ENCODE data around the gene MICAL3.
"Not testable (repeated sequence)": the region's sequence is repeated elsewhere in the genome, so short reads cannot be mapped to it uniquely, and the experiment has no call there.

The MICAL3 gene

DNA sequence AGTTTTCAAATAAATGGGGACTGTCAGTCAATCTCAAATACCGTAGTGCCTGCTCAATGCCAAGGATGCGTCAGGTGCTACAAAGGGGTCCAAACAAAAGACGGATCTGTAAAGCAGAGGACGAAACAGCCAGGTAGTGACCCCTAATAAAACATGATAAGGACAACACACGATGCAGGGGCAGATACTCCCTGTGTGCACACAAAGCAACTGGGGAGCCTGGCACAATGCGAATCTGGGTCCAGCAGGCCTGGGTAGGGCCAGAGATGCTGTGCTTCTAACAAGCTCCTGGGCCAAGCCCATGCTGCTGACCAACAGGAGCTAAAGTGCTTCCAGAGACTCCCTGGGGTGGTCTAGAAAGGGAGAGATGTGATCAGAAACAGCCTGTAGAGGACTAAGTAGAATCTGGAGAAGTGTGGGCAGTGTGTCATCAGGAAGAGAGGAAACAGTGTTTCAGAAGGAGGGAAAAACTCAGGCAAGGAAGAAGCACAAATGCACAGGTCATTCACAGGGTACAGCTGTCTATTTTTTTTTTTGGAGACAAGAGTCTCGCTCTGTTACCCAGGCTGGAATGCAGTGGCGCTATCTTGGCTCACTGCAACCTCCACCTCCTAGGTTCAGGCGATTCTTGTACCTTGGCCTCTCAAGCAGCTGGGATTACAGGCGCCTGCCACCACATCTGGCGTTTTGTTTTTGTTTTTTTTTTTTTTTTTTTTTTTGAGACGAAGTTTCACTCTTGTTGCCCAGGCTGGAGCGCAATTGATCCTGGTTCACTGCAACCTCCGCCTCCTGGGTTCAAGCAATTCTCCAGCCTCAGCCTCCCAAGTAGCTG is 74.5 kb downstream of the MICAL3 start:
- intact Hi-C loops (cut with DNase I) = loop anchor here (10.0 kb wide), 1 partner anchor 65 kb away; no protein-coding TSS in a partner anchor
- no peak for DNase-seq

DNA sequence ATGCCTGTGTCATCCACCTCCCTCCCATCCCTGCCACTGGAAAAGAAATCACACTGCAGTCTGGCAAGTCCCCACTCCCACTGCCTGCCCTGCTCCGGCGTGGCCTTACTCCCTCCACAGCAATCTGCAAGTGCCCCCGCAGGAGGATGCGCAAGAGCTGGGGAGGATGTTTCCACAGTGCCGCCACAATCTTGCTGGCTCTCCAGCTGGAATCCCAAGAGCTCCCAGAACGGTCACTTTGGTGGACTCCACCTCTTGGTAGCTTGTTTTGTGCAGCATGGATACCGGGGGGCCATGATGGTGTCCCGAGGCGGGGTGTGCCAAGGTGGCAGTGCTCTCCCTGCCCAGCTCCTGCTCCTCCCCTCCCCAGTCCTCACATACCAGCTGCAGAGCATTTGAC is 76.3 kb downstream of the MICAL3 start:
- DNase-seq = no peak
- intact Hi-C loops (cut with DNase I) = loop anchor here (10.0 kb wide), 1 partner anchor 63 kb away; no protein-coding TSS in a partner anchor

DNA sequence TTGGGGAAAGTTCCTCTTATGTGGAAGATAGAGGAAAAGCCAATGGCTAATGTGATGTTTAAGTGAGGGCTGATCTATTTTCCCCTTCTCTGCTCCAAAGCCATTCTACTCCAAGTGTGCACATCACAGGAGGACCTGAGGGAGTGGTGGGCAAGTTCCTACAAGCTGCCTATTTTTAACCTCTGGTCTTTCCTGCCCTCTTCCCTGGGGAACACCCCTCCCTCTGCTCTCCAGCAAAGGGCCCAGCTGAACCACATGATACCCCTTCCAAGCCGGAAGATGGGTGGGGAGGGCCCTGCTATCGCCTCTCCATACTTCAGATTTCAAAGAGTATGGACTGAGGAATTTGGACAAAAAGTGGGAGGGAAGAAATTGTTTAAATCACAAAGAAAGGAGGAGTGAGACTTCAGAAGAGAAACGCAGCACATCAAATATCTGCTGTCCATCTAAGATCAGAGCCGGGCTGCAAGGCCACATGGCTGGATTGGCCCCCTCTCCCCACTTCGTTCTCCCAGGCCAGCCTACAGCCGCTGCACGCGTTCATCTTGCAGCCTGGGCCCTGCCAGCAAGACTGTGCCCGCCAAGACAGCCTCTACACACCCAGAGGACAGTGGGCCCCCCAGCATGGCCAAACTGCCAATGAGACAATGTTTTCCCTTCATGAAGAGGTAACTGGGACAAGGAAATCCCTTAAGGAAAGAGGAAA is 77.5 kb downstream of the MICAL3 start:
- DNase-seq = no peak

DNA sequence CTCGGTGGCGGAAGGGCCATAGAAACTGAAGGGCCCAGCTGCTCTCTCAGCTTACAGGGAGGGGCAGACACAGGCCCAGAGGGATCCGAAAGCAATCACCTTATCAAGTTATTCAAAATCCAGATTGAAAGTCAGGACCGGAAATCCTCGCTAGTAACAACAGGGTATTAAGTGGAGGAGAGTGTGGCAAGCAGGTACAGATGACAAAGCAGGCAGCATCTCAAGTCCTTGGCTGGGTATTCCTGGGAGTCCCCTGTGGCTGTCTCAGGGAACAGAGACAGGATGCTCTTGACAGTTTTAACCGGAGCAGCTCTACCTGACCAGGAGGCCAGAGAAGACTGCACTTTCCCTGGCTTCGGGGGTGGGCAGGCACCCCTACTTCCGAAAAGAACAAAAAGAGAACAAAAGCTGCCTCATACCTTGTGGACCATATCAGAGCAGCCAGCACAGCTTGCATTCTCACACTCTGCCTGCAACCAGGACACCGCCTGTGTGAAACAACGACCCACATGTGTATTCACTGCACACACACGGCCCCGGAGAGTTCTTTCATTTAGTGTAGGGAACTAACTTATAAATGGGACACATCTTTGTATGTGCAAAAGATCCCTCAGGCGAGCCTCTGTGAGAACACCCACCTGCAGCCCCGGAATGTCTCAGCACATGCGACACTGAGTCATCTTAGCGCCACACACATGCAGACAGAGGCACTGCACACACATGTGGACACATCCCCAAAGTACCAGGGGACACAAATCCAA is 78.3 kb downstream of the MICAL3 start:
- peak in 22 of 42 donors; percentile 35 to 74 (median 47) for DNase-seq
- intact Hi-C loops (cut with DNase I) = loop anchor here (10.0 kb wide), 1 partner anchor 61 kb away; no protein-coding TSS in a partner anchor

More for the DNA sequence above, 77.5 kb downstream of the MICAL3 start:
- intact Hi-C loops (cut with DNase I) = loop anchor here (10.0 kb wide), 1 partner anchor 62 kb away; no protein-coding TSS in a partner anchor

DNA sequence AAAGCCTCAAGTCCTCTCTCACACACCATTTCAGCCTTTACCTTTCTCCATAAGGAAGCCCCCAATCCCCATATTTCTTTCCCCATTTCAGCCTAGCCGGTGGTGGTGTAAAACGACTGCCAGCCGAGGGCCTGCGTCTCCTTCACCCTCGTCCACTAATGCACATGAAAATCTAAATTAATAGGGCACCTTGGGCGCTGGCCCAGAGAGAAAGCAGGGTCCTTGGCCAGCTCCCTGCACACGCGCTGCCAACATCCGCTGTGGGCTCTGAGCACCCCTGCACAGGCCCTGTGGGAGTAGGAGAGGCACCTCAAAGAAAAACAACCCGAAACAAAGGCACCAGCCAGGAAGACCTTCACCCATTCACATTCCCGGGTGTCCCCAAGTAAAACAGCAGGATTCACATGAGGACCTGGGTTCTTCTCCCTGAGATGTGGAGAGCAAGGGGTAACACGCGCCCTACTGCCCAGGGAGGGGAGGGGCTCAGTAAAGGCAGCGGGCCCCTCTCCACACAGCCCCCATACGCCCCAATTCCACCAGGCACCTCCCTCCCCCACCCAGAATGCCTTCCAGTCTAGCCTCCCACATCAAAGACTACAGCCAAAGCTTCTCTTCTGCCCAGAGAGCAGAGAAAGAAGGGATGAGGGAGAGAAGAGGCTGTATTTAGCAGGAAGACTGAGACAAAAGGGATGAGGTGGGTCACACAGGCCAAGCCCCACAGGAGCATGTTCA is 79.0 kb downstream of the MICAL3 start:
- intact Hi-C loops (cut with DNase I) = loop anchor here (10.0 kb wide), 1 partner anchor 61 kb away; no protein-coding TSS in a partner anchor
- no peak for DNase-seq

DNA sequence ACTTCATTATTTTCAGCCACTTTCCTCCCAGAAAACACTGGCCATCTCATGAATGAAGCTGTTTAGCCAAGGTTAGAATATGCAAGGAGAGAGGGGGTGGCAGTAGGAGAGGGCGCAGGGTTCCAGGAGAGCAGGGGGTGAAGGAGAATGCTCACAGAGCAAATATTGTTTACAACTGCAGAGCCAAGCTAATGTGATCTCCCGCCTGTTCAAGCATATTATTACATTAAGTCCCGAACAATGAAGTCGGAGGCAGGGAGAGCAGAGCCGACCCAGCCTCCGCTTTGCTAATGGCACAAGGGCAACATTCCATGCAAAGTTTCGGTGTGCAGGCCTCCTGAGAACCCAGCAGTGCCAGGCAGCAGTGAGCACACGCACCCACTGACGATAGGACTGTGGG is 80.1 kb downstream of the MICAL3 start:
- no peak for DNase-seq
- intact Hi-C loops (cut with DNase I) = loop anchor here (10.0 kb wide), 1 partner anchor 59 kb away; no protein-coding TSS in a partner anchor

DNA sequence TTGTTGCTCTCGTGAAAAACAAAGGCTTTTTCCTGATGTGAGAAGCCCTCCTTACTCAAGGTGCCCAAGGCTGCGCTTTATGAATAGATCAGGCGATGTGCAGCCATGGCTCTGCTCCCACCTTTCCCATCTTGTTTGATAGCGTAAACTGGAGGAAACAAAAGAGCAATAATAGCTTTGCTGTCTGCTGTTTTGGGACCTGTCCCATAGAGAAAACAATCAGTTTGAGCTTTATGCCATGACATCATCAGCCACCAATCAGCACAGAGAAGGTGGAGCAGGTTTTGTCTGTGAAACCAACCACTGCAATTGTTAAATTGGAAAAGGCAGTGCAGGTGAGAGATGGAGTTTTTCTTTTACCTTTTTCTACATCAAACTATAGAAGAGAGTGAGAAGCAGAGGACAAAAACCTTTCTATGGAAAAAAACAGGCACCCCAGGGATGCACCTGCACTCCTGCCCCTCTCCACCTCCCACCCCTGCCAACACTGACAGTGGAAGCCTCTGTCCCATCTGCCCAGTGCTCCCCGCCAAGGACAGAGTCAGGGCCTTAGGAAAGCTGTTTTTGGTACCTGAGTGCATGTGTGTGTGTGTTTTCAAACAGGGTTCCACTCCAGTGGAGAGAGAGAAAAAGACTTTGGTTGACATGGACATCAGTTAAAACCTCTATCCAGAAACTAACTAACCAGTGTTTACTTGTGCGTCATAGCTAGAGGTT is 80.7 kb downstream of the MICAL3 start:
- intact Hi-C loops (cut with DNase I) = loop anchor here (10.0 kb wide), 1 partner anchor 59 kb away; no protein-coding TSS in a partner anchor
- no peak for DNase-seq

DNA sequence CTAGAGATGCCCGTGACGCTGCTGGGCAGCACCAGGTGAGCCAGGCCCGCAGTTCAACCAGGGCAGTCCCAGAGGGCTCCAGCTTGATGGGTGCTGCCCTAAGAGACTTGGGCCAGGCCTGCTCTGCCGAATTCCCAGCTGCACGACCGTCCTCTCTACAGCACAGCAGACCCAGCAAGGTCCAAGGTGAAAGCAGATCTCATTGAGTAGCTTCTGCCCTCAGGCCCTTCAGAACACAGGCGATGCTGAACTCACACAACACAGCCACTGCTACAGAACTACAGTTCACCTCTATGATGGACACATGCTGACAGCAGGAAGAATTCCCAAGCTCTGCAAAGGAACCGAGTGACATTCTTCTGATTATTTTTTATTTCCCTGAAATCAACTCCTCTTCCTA is 81.6 kb downstream of the MICAL3 start:
- intact Hi-C loops (cut with DNase I) = loop anchor here (10.0 kb wide), 1 partner anchor 58 kb away; no protein-coding TSS in a partner anchor

DNA sequence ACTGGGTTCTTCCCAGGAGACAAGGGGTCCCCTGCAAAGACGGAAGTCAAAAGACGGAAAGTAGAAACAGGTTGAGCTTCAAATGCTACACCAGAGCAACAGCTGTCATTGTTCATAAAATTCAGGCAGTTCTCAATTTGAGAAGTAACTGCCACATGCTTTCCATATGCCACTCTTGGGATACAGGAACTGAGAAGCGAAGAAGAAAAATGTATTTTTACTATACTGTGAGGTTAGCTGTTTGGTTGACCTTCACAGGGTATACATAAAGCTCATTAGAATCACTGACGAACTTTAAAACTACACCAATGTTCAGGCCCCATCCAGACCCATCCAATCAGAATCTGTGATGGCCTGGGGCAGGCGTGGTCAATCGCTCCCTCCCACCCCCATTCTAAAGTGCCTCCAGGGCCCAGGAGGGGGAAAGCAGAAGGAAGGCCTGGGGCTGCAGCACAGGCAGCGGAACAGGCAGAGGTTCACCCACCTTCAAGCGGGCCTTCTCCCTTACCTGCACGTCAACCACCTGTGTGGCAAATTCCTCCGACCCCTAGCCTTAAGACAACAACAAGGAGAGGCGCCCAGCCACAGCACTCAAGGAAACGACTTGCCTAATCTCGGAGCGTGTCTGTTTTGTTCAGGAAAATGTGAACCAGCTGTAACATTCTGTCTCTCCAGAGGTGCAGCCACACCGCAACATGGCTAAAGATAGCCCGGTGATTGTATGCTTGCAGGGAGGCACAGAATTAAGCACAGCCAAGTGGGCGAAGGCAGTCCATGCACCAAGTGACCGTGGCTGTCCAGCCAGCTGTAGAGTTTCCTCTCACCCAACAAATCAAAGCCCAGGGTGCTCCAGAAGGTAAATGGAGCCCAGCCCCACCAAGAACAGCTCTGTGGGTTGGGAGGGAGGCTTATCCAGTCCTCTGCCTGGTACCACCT is 82.6 kb downstream of the MICAL3 start:
- intact Hi-C loops (cut with DNase I) = loop anchor here (10.0 kb wide), 1 partner anchor 57 kb away; no protein-coding TSS in a partner anchor
- DNase-seq = peak in 2 of 42 donors; percentile 2 to 22

More for the DNA sequence above, 81.6 kb downstream of the MICAL3 start:
- DNase-seq = no peak

DNA sequence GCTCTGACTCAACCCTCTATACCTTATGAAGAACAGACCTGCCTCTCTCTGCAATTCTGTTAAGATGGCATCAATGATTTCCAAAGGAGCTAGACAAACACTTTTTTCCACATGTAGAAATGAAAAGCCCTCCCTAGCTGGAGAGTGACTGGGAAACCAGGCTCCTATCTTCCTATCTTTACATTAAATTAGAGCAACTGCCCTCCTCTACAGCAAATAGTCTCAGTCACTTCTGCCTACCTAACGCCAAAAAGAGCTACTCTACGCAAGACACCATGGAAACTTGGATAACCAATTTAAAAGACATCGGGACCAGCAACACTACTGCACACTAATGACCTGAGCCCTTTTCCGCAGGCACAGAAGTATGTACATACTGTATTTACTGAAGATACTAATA is 84.8 kb downstream of the MICAL3 start:
- intact Hi-C loops (cut with DNase I) = no loop called here
- DNase-seq = no peak

DNA sequence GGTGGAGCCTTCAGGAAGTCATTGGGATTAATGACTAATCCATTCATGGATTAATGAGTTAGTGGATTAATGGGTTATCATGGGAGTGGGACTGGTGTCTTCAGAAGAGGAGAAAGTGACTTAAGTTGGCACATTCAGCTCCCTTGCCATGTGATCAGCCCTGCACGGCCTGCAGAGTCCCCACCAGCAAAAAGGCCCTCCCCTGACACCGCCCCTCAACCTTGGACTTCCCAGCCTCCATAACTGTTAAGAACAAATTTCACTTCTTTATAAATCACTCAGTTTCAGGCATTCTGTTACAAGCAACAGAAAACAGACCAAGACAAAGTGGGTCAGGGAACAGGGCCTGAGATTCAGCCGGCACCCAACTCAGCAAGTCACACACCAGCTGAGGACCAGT is 85.3 kb downstream of the MICAL3 start:
- intact Hi-C loops (cut with DNase I) = no loop called here
- DNase-seq = peak in 5 of 42 donors; percentile 2 to 24 (median 8)

DNA sequence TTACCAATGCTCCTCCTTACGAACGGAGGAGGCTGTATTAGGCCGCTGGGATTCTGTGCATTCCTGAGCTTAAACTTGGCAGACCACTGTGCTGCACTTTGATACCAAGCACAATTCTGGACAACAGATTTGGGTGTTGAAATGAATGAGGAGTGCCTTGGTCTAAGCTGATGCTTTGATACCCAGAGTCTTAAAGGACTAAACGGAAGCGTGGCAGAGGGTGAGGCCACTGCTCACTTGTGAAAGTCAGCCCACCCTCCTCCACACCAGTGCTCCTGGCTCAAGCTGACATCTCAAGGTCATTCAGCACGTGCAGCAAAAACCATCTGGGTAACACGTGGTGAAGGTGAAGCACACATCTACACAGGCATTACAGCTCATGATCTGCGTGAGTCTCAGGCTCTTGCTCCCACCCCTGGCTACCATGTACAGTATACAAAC is 85.9 kb downstream of the MICAL3 start:
- DNase-seq = peak in 3 of 42 donors; percentile 4 to 14 (median 12)
- intact Hi-C loops (cut with DNase I) = no loop called here

DNA sequence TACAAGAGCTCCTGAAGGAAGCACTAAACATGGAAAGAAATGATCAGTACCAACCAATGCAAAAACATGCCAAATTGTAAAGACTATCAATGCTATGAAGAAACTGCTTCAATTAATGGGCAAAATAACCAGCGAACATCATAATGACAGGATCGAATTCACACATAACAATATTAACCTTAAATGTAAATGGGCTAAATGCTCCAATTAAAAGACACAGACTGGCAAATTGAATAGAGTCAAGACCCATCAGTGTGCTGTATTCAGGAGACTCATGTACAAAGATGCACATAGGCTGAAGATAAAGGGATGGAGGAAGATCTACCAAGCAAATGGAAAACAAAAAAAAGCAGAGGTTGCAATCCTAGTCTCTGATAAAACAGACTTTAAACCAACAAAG is 91.9 kb downstream of the MICAL3 start:
- intact Hi-C loops (cut with DNase I); DNase-seq: not testable (repeated sequence)

DNA sequence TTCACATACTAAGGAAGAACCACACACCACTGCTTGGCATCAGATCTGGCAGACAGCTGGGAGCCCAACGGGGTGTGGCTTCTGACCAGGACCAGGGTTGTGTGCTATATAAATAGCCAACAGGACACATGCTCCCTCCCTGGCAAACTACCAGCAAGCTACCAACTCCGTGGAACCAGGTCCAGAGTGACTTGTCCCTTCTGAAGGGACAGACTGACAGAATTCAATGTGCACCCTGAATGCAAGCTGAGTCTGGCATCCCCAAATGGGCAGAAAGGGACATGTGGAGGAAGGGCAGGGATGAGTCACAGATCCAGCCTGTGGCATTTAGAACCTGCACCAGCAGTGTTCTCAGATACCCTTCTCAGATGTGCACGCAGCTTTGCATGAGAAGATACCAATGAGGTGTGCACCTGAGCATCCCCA is 92.9 kb downstream of the MICAL3 start:
- DNase-seq = peak in 4 of 42 donors; percentile 5 to 19 (median 8)
- intact Hi-C loops (cut with DNase I) = no loop called here

DNA sequence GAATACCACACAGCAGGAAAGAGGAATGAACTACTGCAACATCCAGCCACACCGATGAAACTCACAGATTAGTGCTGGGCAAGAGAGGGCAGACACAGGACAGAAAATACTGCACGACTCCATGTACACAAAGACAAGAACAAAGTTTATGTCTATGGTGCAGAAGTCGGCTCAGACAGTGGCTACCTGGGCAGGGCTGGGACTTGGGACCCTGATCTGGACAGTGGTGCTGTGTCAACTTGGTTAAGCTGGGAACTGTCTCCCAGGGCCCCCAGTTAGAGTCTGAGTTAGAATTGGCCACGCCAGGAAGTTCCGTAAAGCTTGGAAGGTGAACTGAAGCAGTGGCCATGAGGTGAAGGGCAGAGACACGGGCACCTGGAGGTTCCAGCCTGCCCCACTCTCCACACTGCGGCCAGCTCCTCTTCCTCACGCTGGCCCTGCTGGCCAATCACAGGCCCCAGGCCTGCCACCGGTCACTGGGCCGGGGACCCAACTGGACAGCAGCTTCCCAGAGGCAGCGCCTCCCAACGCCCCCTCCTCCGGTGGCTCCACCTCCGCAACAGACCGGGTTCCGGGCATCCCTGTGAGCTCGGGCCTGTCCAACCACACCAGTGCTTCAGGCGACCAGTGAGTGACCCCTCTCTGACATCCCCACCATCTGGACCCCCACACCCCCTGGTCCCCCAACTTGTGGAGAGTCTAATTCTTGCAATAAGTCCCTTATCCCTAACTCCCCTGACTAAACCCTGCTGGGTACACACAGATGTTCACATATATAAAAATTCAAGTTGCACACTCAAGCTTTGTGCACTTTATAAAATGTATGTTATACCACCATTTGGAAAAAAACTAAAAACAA is 93.7 kb downstream of the MICAL3 start:
- peak in 4 of 42 donors; percentile 2 to 23 (median 12) for DNase-seq
- intact Hi-C loops (cut with DNase I) = no loop called here
